Loucy (cell line): ENCODE data around the gene CTSE.

Source experiments
- CTCF ChIP-seq: fragments of 200-600 bp; sonication (generic); conservative IDR thresholded peaks from 2 replicates; pipeline ENCODE4 v1.5.1; 2014; ENCODE audit warnings: mild to moderate bottlenecking, antibody characterized with exemption, low read length
- EZH2phosphoT487 ChIP-seq: fragments of 200-600 bp; IDR thresholded peaks from 2 replicates; pipeline ENCODE4 v1.6.1; 2018; ENCODE audit warnings: antibody characterized with exemption, mild to moderate bottlenecking, moderate library complexity, borderline replicate concordance

GRCh38 chr1:205976708-205977401, 46.8 kb downstream of the CTSE start:
- TF ChIP-seq CTCF (no peak), EZH2phosphoT487 (no peak)
